HEK293 (cell line): ENCODE measurements around the gene ZFYVE19.

Source experiments
- CTCF ChIA-PET: fragments of 350-600 bp; formaldehyde crosslinking; extraction: SDS; loops from one replicate; lab custom pipeline; 2021; ENCODE audit warnings: antibody characterized with exemption; lab: Yijun Ruan, JAX
- POLR2A ChIA-PET: fragments of 300-600 bp; formaldehyde crosslinking; extraction: SDS; loops from one replicate; lab custom pipeline; 2020; ENCODE audit warnings: antibody characterized with exemption, inconsistent platforms; lab: Yijun Ruan, JAX
- H3K27ac ChIP-seq: fragments of 200-500 bp; sonication (Bioruptor generic); 2 replicates; pipeline ENCODE4 v1.5.1; 2014; ENCODE audit warnings: low read depth, low read length, control low read depth, inconsistent platforms; ENCODE audit errors: extremely low read depth
- H3K36me3 ChIP-seq, 2 experiments: fragments of 200-500 bp in 1 of 2; sonication (Bioruptor generic) in 1 of 2; 1 replicate in 1 of 2; 2 replicates in 1 of 2; pipeline ENCODE4 v1.5.1; 2014 to 2017; ENCODE audit warnings: inconsistent platforms in 2 of 2, low read length in 2 of 2; ENCODE audit not compliant: control insufficient read depth in 2 of 2, insufficient read depth in 1 of 2
- H3K4me1 ChIP-seq: fragments of 200-500 bp; sonication (Bioruptor generic); 2 replicates; pipeline ENCODE4 v1.5.1; 2014; ENCODE audit warnings: mild to moderate bottlenecking, low read length, inconsistent platforms; ENCODE audit not compliant: control insufficient read depth, insufficient read depth
- H3K4me3 ChIP-seq: 2 replicates; pipeline ENCODE4 v1.5.1; 2011; ENCODE audit warnings: low read depth, mild to moderate bottlenecking, control low read depth, low read length, moderate library complexity
- H3K9me3 ChIP-seq: fragments of 200-500 bp; sonication (Bioruptor generic); 2 replicates; pipeline ENCODE4 v1.5.1; 2014; ENCODE audit warnings: low read depth, low read length, inconsistent platforms; ENCODE audit not compliant: control insufficient read depth, insufficient read depth
- EGR2 ChIP-seq: fragments of 450-650 bp; formaldehyde crosslinking; IDR thresholded peaks from 2 replicates; pipeline ENCODE4 v1.5.1; 2016; ENCODE audit warnings: low read depth, missing biosample characterization, missing genetic modification characterization
- GLI2 ChIP-seq: fragments of 450-650 bp; formaldehyde crosslinking; IDR thresholded peaks from 2 replicates; pipeline ENCODE4; 2017; ENCODE audit warnings: missing biosample characterization, missing genetic modification characterization, low read depth, borderline replicate concordance
- MYNN ChIP-seq: fragments of 450-650 bp; formaldehyde crosslinking; IDR thresholded peaks from 2 replicates; pipeline ENCODE4 v1.5.1; 2016; ENCODE audit warnings: missing biosample characterization, missing genetic modification characterization, borderline replicate concordance
- PRDM1 ChIP-seq: fragments of 450-650 bp; formaldehyde crosslinking; IDR thresholded peaks from 2 replicates; pipeline ENCODE4; 2016; ENCODE audit warnings: missing biosample characterization, missing genetic modification characterization
- ZNF174 ChIP-seq: fragments of 450-650 bp; formaldehyde crosslinking; IDR thresholded peaks from 2 replicates; pipeline ENCODE4 v1.5.0; 2017; ENCODE audit warnings: missing biosample characterization, mild to moderate bottlenecking, missing genetic modification characterization
- ZNF175 ChIP-seq: fragments of 450-650 bp; formaldehyde crosslinking; IDR thresholded peaks from 2 replicates; pipeline ENCODE4 v1.5.1; 2016; ENCODE audit warnings: missing biosample characterization, missing genetic modification characterization
- ZNF292 ChIP-seq: fragments of 450-650 bp; formaldehyde crosslinking; IDR thresholded peaks from 2 replicates; pipeline ENCODE4 v1.5.1; 2016; ENCODE audit warnings: low read depth, missing biosample characterization, missing genetic modification characterization, borderline replicate concordance
- ZNF391 ChIP-seq: fragments of 450-650 bp; formaldehyde crosslinking; IDR thresholded peaks from 2 replicates; pipeline ENCODE4 v1.5.1; 2016; ENCODE audit warnings: low read depth, missing biosample characterization, missing genetic modification characterization, borderline replicate concordance
- ZNF518A ChIP-seq: fragments of 450-650 bp; formaldehyde crosslinking; conservative IDR thresholded peaks from 2 replicates; pipeline ENCODE4 v1.5.1; 2016; ENCODE audit warnings: low read depth, missing biosample characterization, missing genetic modification characterization
- ZNF521 ChIP-seq: fragments of 450-650 bp; formaldehyde crosslinking; IDR thresholded peaks from 2 replicates; pipeline ENCODE4 v1.5.1; 2017; ENCODE audit warnings: missing biosample characterization, mild to moderate bottlenecking, missing genetic modification characterization
- ZNF555 ChIP-seq: fragments of 450-650 bp; formaldehyde crosslinking; conservative IDR thresholded peaks from 2 replicates; pipeline ENCODE4 v1.5.1; 2017; ENCODE audit warnings: missing biosample characterization, mild to moderate bottlenecking, missing genetic modification characterization, inconsistent platforms
- ZNF585B ChIP-seq: fragments of 450-650 bp; formaldehyde crosslinking; IDR thresholded peaks from 2 replicates; pipeline ENCODE4 v1.5.1; 2016; ENCODE audit warnings: missing biosample characterization, missing genetic modification characterization
- ZNF623 ChIP-seq: fragments of 450-650 bp; formaldehyde crosslinking; IDR thresholded peaks from 2 replicates; pipeline ENCODE4 v1.5.1; 2016; ENCODE audit warnings: missing biosample characterization, missing genetic modification characterization
- ZSCAN5A ChIP-seq: fragments of 450-650 bp; formaldehyde crosslinking; IDR thresholded peaks from 2 replicates; pipeline ENCODE4 v1.5.1; 2016; ENCODE audit warnings: missing biosample characterization, missing genetic modification characterization
- TF ChIP-seq, protein P1 (sequence below): fragments of 450-650 bp; formaldehyde crosslinking; IDR thresholded peaks from 2 replicates; pipeline ENCODE4 v1.5.1; 2016; ENCODE audit warnings: missing biosample characterization, missing genetic modification characterization
- TF ChIP-seq, protein P2 (sequence below): fragments of 450-650 bp; formaldehyde crosslinking; IDR thresholded peaks from 2 replicates; pipeline ENCODE4 v1.5.1; 2016; ENCODE audit warnings: missing biosample characterization, missing genetic modification characterization
- TF ChIP-seq, protein P3 (sequence below): fragments of 450-650 bp; formaldehyde crosslinking; IDR thresholded peaks from 2 replicates; pipeline ENCODE4 v1.5.1; 2017; ENCODE audit warnings: missing biosample characterization, missing genetic modification characterization
- TF ChIP-seq, protein P4 (sequence below): IDR thresholded peaks from 2 replicates; pipeline ENCODE4 v1.6.1; 2011; ENCODE audit warnings: mild to moderate bottlenecking, low read depth, low read length, borderline replicate concordance

ZFYVE19 gene

DNA sequence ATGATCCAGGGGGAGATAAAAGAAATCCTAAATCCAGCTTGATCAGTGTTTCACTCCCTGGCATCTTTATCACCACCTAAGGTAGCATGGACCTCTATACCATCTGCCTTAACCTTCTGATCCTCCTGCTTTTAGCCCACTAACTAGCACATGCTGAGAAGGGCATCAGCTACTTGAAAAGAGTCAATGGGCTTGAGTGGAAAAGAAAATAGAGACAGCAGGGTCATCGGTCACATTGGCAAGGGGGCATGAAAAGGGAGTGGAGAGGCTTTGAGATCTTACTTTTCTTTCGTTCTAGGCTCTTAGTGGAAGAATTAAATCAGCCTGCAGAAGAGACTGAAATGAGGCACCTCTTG, 239 bp upstream of the ZFYVE19 start:
- H3K4me1 ChIP-seq: no peaks in the 10 kb centered on the region
- H3K4me3 ChIP-seq: peak overlapping the region; percentile 99
- no peaks in the 10 kb centered on the region for H3K9me3 ChIP-seq
- peak overlapping the region; percentile 71; the same call in 1 of the 2 replicates for H3K27ac ChIP-seq
- H3K36me3 ChIP-seq: peaks cover 0 to 20% of the 10 kb centered on the region in 2 experiments; a peak in 2 of 3 replicates
- TF ChIP-seq PRDM1 (tag by site-specific recombination) (no peak), ZNF585B (no peak), GLI2 (tag by site-specific recombination) (no peak), ZNF174 (tag by site-specific recombination) (no peak), EGR2 (tag by site-specific recombination) (no peak), ZSCAN5A (tag by site-specific recombination) (no peak), ZNF521 (tag by site-specific recombination) (no peak), ZNF292 (tag by site-specific recombination) (no peak), ZNF391 (no peak), ZNF555 (tag by site-specific recombination) (no peak), ZNF623 (tag by site-specific recombination) (no peak), MYNN (tag by site-specific recombination) (no peak), ZNF175 (tag by site-specific recombination) (no peak), ZNF518A (no peak)
- TF ChIP-seq, protein P1, sequence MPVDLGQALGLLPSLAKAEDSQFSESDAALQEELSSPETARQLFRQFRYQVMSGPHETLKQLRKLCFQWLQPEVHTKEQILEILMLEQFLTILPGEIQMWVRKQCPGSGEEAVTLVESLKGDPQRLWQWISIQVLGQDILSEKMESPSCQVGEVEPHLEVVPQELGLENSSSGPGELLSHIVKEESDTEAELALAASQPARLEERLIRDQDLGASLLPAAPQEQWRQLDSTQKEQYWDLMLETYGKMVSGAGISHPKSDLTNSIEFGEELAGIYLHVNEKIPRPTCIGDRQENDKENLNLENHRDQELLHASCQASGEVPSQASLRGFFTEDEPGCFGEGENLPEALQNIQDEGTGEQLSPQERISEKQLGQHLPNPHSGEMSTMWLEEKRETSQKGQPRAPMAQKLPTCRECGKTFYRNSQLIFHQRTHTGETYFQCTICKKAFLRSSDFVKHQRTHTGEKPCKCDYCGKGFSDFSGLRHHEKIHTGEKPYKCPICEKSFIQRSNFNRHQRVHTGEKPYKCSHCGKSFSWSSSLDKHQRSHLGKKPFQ (tag by site-specific recombination): no peak
- TF ChIP-seq, protein P2, sequence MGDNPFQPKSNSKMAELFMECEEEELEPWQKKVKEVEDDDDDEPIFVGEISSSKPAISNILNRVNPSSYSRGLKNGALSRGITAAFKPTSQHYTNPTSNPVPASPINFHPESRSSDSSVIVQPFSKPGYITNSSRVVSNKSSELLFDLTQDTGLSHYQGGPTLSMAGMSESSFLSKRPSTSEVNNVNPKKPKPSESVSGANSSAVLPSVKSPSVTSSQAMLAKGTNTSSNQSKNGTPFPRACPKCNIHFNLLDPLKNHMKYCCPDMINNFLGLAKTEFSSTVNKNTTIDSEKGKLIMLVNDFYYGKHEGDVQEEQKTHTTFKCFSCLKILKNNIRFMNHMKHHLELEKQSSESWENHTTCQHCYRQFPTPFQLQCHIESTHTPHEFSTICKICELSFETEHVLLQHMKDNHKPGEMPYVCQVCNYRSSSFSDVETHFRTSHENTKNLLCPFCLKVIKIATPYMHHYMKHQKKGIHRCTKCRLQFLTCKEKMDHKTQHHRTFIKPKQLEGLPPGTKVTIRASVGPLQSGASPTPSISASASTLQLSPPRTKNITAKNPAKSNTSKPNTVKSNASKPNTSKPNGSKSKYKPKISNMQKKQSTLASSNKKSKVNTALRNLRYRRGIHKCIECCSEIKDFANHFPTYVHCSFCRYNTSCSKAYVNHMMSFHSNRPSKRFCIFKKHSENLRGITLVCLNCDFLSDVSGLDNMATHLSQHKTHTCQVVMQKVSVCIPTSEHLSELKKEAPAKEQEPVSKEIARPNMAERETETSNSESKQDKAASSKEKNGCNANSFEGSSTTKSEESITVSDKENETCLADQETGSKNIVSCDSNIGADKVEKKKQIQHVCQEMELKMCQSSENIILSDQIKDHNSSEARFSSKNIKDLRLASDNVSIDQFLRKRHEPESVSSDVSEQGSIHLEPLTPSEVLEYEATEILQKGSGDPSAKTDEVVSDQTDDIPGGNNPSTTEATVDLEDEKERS (tag by site-specific recombination): no peak
- TF ChIP-seq, protein P3, sequence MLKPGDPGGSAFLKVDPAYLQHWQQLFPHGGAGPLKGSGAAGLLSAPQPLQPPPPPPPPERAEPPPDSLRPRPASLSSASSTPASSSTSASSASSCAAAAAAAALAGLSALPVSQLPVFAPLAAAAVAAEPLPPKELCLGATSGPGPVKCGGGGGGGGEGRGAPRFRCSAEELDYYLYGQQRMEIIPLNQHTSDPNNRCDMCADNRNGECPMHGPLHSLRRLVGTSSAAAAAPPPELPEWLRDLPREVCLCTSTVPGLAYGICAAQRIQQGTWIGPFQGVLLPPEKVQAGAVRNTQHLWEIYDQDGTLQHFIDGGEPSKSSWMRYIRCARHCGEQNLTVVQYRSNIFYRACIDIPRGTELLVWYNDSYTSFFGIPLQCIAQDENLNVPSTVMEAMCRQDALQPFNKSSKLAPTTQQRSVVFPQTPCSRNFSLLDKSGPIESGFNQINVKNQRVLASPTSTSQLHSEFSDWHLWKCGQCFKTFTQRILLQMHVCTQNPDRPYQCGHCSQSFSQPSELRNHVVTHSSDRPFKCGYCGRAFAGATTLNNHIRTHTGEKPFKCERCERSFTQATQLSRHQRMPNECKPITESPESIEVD (tag by site-specific recombination): no peak
- TF ChIP-seq, protein P4, sequence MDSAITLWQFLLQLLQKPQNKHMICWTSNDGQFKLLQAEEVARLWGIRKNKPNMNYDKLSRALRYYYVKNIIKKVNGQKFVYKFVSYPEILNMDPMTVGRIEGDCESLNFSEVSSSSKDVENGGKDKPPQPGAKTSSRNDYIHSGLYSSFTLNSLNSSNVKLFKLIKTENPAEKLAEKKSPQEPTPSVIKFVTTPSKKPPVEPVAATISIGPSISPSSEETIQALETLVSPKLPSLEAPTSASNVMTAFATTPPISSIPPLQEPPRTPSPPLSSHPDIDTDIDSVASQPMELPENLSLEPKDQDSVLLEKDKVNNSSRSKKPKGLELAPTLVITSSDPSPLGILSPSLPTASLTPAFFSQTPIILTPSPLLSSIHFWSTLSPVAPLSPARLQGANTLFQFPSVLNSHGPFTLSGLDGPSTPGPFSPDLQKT: no peak
- CTCF ChIA-PET: interaction anchor here (0.6 to 1.1 kb wide), 2 partner anchors 52 to 857 kb away, joined by 4 to 8 read pairs; no protein-coding TSS in a partner anchor
- POLR2A ChIA-PET: interaction anchor here (1.2 to 1.6 kb wide), 6 partner anchors 9 to 112 kb away, joined by 3 to 7 read pairs (median 4); partner anchors contain the start of genes C15orf62, GCHFR, RAD51 and SPINT1
